Pons (tissue), 1 donor: ENCODE measurements around the gene LMAN1.

Experiments
- DNase-seq: peaks from one replicate; pipeline ENCODE4 v3.0.0-alpha.2; 2016; ENCODE audit warnings: low spot score

LMAN1 gene

DNA sequence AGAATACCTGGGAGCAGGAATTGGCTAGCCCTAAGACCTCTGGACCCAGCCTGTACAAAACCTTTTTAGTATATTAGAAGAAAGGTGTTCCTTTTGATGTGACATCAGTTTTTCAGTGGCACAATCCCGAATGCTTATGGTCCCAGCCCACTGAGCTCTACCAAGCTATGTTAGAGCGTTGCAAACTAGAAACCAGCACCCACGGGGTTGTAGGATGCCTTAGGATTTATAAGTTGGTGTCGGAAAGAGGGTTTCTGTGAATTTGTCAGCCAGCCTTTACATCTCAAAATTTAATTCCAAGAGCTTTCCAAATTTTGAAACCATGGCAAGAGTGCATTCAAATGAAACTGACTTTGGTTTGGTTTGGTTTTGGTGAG lies 499 bp upstream of the LMAN1 start:
- DNase-seq: no peak

DNA sequence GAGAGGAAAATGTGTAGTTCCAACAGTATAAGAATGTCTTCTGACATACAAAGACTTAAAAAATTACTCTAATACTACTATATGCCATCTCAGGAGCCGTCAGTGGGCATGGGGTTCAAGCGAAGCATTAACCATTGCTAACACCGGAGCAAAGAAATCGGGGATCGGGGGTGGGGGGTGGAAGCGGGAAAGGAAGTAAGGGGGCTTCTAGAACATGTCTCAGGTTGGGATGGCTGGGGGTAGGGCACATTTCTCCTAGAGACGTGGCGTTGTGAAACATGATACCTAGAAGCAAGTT lies 702 bp downstream of the LMAN1 start:
- no peak for DNase-seq

DNA sequence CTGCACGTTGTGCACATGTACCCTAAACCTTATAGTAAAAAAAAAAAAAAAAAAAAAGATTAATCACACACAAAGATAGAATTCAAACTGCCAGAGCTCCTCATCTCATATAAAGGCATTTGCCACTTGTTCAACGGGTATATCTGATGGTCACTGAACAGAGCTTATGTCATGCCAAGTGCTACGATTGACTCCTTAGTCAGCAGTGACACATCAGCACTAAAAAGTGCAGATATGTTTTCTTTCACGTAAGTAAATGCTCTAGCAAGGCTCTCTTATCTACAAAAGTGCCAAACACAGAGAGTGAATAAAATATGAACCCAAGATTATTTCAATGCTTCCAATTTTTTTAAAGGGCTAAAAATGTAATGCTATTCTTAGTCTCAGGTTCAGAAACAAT lies 1.1 kb downstream of the LMAN1 start:
- DNase-seq: peak; percentile 35

DNA sequence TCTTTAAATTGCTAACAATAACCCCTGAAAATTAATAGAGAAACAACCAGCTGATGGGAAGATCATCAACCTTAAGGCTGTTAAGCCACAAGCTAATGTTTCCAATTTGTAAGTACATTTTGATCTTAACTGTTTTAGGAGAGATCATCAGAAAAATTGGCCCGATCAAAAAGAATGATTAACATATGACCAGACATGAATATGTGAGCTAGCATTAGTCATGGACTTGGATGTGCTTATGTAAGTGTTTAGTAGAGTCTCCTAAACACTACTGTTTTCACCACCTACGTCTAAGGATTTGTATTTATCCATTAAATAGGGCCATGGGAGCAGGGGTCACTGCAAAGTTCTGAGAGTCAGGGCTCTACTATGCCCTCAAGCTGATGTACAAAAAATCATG lies 4.3 kb downstream of the LMAN1 start:
- no peak for DNase-seq

DNA sequence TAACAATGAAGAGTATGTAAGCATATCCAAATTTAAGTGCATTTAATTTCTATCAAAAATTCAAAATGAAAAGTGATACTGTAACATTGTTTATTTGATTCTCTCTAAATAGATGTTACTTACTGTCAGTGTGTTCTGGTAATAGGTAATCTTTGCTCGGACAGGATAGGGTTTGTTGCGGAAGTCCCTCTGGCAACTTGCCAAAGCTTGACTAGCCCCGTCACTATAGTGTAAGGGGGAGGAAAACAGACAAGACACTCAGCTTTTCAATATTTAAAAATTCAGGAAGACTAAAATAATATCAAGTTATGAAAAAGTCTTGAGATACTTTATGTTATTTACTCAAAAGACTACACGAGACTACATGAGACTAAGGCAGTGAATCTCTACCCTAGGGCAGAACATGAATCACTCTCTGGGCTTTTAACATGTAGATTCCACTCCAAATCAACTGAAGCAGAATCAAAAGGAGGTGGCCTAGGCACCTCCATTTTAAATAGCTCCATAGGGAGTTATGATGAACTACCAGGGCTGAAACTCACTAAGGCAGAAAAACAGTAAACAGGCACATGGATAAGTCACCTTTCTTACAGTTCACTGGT lies 5.9 kb downstream of the LMAN1 start:
- DNase-seq: no peak

DNA sequence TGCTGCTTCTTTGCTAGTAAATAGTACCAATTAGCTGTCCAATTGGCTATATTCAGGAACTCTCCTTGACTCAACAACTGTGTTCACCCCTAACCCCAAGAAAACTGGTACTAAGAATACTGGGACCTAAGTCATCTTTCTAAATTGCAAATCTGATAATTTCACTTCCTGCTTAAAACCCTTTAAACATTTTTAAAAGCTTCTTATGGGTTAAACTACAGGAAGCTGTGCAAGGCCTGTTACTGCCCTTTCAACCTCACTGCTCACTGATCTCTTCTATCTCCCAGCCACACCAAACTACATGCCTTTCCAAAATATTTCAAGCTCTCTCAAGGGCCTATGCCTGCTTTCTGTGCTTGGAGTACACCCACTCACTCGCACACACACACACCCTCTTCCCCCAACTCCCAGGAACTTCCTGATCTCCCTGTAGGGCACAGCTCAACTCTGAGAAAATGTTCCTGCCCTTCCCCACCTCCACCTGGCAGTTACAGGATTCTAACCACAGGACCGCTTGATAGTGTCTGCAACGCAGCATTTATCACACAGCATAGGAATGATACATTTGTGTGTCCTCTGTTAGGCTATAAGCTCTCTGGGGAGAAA lies 6.7 kb downstream of the LMAN1 start:
- no peak for DNase-seq

DNA sequence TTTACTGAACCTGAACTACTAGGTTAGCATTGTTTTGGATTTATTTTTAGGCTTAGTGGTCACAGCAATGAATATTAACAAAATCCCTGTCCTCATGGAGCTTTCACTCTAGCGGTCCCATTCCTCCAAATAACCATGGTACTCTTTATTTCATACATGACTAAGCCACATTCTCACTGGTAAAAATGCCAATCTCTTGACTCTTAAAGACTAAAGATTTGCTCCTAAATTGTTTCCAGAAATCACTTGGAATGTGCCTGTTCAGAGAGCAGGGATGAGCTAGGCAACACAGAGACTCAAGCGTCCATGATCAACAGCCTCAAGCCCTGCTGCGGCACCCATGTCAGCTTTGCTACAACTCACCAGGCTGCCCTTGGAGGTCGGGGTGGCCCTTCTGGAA lies 13.5 kb downstream of the LMAN1 start:
- DNase-seq: no peak

DNA sequence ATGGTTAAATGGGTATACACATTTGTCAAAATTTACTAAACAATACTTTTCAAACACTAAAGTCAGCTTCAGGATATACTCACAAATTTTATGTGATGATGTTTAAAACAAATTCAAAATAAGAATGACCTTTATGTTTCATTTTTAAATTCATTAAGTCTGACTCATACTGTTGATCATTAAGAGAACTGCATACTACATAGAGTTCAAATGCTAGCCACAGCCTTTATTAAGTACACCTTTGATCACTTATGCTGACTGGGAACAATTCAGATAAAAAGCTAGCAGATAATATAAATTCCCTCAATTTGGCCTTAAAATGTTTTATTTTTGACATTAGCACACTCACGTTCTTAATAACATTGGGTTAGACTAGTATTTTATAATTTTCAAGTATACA lies 14.1 kb downstream of the LMAN1 start:
- DNase-seq: no peak

DNA sequence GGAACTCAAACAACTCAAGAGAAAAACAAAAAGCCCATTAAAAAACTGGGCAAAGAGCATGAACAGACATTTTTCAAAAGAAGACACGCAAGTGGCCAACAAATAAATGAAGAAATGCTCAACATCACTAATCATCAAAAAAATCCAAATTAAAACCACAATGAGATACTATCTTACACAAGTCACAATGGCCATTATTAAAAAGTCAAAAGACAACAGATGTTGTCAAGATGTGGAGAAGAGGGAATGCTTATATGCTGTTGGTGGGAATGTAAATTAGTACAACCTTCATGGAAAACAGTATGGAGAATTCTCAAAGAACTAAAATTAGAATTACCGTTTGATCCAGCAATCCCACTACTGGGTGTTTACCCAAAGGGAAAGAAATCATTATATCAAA lies 15.1 kb downstream of the LMAN1 start:
- no peak for DNase-seq

DNA sequence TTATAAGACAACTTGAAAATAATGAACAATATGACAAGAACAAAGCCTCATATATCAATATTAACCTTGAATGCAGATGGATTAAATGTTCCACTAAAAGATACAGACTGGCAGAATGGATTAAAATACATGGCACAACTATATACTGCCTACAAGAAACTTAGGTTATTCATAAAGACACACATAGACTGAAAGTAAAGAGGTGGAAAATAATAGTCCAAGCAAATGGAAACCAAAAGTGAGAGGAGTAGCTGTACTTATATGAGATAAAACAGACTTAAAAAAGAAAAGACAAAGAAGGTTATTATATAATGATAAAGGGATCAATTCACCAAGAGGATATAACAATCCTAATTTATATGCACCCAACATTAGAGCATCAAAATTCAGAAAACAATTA lies 18.2 kb downstream of the LMAN1 start:
- no peak for DNase-seq

DNA sequence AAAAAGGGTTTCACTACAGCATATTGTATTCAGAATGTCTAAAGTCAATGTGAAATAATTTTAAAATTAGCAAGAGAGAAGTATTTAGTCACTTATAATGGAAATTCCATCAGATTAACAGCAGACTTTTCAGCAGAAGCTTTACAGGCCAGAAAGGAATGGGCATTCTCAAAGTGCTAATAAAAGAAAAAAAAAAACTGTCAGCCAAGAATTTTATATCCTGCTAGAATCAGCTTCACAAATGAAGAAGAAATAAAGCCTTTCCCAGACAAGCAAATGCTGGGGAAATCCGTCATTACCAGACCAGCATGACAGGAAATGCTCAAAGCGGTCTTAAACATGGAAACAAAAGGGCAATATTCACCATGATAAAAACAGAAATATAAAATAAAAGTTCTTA lies 18.8 kb downstream of the LMAN1 start:
- no peak for DNase-seq

DNA sequence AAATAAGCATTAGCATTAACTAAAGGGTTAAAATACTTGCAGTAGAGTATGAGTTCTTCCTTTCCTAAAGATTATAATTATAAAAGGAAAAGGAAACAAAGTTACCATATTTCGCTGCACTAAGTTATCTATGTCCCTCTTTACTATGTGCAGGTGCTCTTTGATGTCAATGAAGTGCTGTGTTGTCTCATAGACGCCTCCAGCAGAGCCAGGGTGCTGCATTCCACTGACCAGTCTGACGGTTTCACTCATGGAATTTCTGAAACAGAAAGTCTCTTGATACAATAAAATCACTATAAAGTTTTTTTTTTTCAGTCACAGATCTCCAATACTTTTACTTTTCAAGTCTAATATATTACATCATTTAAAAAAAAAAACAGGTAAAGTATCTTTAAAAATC lies 26.1 kb downstream of the LMAN1 start:
- no peak for DNase-seq

DNA sequence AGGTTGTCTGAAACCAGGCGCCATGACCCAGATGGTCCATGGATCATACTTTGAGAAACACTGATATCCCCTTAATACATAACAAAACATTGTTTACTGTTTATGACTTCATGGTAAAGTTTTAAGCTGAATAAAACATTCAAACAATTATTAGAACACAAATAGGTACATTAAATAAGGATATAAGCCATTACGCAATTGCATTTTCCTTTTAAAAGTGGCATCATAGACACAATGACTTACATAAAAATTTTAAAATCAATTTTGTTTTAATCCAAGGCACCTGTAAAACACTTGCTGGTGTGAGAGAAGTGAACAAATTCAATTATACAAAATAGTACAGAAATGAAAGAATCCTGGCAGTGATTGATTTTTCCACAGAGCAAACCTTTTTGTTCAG lies 30.4 kb downstream of the LMAN1 start:
- no peak for DNase-seq

DNA sequence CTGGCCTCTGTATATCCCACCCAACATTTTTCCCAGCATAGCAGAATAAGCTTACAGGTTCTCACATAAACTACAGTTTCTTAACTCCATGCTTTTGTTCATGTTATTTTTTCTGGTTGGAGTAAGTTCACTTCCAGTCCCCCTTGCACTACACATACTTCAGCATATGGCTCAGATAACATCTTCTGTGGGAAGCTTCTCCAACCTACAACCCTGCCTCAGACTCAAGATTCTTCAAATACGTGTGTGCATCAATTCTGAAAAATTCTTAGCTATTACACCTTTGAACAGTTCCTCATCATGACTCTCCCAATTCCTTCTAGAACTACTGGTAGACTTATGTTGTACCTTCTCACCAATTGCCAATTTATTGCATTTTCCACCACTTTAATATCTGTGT lies 33.1 kb downstream of the LMAN1 start:
- DNase-seq: no peak

DNA sequence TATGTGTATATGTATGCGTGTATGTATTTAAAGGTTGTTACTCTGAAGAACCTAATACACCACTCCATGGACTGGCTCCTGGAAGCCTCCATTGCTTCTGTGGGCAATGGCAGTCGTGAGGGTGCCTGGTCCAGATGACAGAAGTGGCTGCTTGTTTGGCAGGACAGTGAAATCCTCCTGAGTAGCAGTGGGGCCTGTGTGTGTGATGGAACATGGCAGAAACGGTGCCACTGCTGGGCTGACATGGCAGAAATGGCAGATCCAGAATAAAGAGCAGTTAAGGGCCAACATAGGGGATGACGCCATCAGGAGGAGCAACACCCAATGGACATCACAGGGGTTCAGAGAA lies 34.5 kb downstream of the LMAN1 start:
- DNase-seq: no peak

DNA sequence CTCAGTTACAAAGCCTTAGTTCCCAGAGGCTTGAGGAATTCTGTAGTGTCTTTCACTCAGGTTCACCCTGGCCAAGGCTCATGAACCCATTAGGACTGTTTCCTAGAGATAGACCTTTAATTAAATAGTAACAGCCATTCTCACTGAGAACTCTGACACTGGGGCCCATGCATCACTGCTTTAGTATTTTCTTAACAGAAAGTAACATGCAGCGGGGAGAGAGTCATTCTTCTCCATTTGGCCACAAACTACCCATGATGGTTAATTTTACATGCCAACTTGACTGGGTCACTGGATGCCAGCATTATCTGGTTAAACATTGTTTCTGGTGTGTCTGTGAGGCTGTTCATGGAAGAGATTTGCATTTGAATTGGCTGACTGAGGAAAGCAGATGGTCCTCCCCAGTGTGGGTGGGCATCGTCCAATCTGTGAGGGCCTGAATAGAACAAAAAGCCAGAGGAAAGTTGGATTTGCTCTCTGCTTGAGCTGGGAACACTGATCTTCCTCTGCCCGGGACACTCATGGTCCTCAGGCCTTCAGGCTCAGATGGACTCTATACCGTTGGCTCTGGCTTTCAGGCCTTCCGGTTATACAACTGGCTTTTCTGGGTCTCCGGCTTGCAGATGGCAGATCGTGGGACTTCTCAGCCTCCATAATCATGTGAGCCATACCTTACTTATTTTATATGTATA lies 35.0 kb downstream of the LMAN1 start:
- no peak for DNase-seq

DNA sequence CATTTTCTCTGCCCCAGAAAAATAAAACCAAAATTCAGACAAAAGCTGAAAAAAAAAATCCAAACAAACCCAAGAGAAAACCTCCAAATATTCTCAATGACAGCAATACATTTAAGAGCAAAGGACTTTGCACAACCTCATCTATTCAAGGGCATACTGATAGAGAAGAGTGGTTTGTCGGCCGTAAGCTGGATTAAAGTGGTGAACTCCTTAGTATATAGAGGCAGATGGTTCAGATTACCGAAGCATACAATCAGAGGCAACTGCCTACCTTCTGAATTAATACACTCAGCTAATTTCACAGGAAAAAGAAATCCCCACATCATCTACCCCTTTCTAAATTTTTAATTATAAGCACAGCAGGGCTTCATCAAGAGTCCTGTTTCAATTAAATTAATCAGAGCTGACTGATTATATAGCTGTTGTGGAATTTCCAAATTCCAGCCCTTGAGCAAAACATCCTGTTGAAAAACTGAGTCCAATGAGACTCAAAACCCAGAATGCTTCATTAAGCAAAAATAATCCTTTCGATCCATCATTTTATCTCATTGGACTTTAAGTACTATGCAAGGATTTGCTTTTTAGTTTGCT lies 40.5 kb downstream of the LMAN1 start, which contains the start of gene CPLX4:
Gene CPLX4 (minus strand): TSS at position 190 of the 591 bp plus-strand sequence. CDS start 187 bp downstream, at position 3.
- DNase-seq: no peak

DNA sequence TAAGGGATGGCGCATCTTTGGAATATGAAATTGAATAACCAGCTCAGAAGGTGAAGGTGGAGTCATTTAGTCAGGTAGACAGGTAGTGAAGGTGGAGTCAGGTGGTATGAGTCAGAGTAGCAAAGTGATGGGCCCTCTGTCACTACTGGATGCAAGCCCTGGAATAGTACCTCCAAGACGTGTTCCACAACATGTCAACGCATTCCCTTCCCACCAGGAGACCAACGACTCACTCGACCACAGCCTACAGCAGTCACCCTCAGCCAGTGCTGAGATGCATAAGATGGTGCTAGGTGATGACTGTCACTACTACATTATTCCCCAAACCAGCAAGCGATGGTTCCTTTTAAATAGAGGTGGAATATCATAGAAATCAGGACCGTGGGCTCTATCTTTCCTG lies 47.4 kb downstream of the LMAN1 start:
- DNase-seq: no peak

DNA sequence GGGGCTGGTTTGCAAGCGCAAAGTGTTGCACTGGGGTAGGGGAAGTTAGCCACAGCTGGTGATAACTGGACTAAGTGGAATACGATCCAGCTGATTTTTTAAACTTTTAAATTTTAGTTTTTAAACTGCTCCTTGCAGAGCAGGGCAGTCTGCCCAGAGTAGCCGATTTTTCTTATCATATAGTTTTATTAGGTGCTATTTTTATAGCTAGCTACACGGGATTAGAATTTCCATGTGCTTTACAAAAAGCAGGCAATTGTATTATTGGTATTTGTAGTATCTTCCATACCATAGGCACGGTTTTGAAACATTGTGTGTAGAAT lies 50.2 kb downstream of the LMAN1 start:
- DNase-seq: no peak

DNA sequence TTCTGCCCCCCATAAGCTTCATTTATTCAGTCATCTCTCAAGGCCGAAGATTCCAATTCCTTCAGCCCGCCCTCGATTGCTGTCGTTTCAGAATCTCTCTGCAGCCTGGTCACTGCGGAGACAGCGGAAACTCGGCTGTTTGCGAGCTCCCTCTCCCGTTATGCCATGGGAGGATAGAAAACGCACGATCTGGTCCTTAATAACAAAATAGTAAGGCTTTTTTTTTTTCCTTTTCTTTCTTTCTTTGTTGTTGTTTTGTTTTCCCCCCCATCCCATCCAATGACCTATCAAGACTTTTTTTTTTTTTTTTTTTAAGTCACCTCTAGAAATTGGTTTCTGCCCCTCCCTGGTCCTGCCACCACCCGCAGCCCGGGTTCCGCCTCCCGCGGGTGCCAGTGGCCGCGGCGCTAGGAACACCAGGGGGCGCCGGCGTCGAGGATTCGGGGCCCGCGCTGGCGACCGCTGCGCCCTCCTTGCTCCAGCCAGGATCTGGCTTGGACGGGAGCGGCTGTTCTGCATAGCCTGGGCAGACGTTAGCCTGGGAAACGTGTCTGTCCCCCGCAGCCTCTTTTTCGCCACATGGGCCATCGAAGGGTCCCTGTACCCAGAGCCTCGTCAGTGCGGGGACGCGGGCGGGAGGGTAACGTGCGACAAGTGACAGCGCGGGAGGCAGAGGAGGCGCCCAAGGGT lies 50.7 kb downstream of the LMAN1 start:
- DNase-seq: peak; percentile 19

DNA sequence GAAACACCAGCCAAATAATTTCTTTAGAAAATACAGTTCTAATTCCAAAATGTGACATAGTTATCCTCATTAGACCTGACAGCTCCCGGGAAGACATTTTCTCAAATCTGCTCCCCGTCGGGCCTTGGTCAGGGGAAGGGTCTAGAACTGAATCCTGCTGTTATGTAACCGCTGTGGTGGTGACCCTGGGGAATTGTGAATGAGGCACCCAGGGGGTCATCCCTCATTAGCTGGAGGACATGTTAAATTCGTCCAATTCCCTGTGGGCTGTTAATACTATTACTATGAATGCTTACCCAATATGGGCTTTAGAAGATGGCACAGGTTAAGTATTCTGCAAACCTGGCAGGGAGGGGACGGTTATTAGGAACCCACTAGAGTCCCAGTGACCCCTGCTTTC lies 52.4 kb downstream of the LMAN1 start:
- no peak for DNase-seq

DNA sequence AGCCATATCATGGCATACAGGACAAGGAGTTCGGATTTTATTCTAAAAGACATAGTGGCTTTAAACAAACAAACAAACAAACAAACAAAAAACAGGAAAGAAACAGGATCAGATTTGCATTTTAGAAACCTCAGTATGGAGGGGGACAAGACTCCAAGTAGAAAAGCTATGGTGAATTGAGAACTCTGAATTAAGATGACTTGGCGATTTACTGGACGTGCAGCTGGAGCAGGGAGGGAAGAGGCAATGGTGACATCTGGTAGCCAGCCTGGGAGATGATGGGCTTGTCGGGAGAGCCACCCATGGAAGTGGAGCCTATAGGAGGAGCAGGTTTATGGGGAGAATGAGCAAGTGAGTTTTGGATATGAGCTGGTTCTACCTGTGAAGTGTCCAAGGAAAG lies 53.8 kb downstream of the LMAN1 start:
- DNase-seq: no peak

DNA sequence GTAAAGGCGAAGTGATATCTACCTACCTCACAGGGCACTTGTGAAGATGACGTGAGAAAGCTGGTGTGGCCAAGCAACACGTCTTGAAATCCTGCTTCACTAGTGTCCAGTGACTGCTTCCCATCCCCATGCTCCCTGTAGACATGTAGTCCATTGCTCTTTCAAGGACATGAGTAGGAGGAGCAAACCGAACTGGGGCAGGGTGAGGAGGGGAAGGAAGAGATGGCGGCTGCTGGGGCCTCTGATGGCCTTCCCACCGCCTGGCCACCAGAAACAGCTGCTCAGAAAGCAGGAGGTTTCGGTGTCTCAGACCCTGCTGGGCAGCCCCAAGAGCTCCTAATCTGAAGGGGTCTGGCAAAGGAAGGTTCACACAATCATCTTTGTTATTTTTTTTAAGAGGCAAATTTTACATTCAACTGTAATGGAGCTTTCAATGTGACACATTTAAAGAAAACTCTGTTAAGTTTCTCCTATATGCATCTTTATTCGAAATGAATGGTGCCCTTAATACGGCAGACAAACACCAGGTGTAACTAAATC lies 55.3 kb downstream of the LMAN1 start:
- no peak for DNase-seq
